Trophoblast cell (in vitro differentiated cells and primary cell): ENCODE measurements around the gene CHKA.

ENCODE experiments used
- DNase-seq, 2 donors: peaks; one replicate each; pipeline ENCODE4 v3.0.0-alpha.2; 2016
- H2AFZ ChIP-seq: 2 replicates; pipeline ENCODE4 v1.6.1; 2013; ENCODE audit warnings: low read length, moderate library complexity, mild to moderate bottlenecking; ENCODE audit not compliant: insufficient read depth, poor library complexity
- H2AK5ac ChIP-seq: 2 replicates; pipeline ENCODE4 v1.6.1; 2013; ENCODE audit warnings: mild to moderate bottlenecking, low read length
- H2BK120ac ChIP-seq: 2 replicates; pipeline ENCODE4 v1.6.1; 2013; ENCODE audit warnings: low read length, mild to moderate bottlenecking, moderate library complexity; ENCODE audit not compliant: insufficient read depth, poor library complexity
- H2BK12ac ChIP-seq: 2 replicates; pipeline ENCODE4 v1.6.1; 2013; ENCODE audit warnings: mild to moderate bottlenecking, low read length, moderate library complexity
- H2BK5ac ChIP-seq: 2 replicates; pipeline ENCODE4 v1.6.1; 2013; ENCODE audit warnings: low read length, low read depth, moderate library complexity, mild to moderate bottlenecking; ENCODE audit not compliant: poor library complexity
- H3K14ac ChIP-seq: 2 replicates; pipeline ENCODE4 v1.6.1; 2013; ENCODE audit warnings: mild to moderate bottlenecking, low read length
- H3K18ac ChIP-seq: 2 replicates; pipeline ENCODE4 v1.6.1; 2013; ENCODE audit warnings: mild to moderate bottlenecking, low read length
- H3K23ac ChIP-seq: 2 replicates; pipeline ENCODE4 v1.6.1; 2013; ENCODE audit warnings: low read length
- H3K27ac ChIP-seq: 2 replicates; pipeline ENCODE4 v1.5.1; 2013; ENCODE audit warnings: low read depth, mild to moderate bottlenecking, inconsistent platforms, low read length, moderate library complexity
- H3K27me3 ChIP-seq: 2 replicates; pipeline ENCODE4 v1.6.1; 2013; ENCODE audit warnings: inconsistent platforms, mild to moderate bottlenecking, low read length, moderate library complexity; ENCODE audit not compliant: insufficient read depth
- H3K36me3 ChIP-seq, 2 experiments: 1 replicate in 1 of 2; 2 replicates in 1 of 2; pipeline ENCODE4 v1.6.1; 2013; ENCODE audit warnings: low read length in 2 of 2, mild to moderate bottlenecking in 2 of 2, moderate library complexity in 1 of 2; ENCODE audit not compliant: insufficient read depth in 2 of 2, control insufficient read depth in 1 of 2
- H3K4ac ChIP-seq: 2 replicates; pipeline ENCODE4 v1.6.1; 2013; ENCODE audit warnings: low read depth, mild to moderate bottlenecking, low read length, moderate library complexity
- H3K4me1 ChIP-seq, 2 experiments: 1 replicate in 1 of 2; 2 replicates in 1 of 2; pipeline ENCODE4 v1.6.1; 2013; ENCODE audit warnings: low read length in 2 of 2, mild to moderate bottlenecking in 2 of 2, moderate library complexity in 1 of 2; ENCODE audit not compliant: insufficient read depth in 2 of 2, control insufficient read depth in 1 of 2
- H3K4me2 ChIP-seq: 2 replicates; pipeline ENCODE4 v1.6.1; 2013; ENCODE audit warnings: inconsistent platforms, mild to moderate bottlenecking, low read length, moderate library complexity
- H3K4me3 ChIP-seq: 2 replicates; pipeline ENCODE4 v1.5.1; 2013; ENCODE audit warnings: mild to moderate bottlenecking, low read depth, low read length, inconsistent platforms
- H3K79me1 ChIP-seq: one replicate; pipeline ENCODE4 v1.6.1; 2013; ENCODE audit warnings: low read length
- H3K79me2 ChIP-seq: 2 replicates; pipeline ENCODE4 v1.6.1; 2013; ENCODE audit warnings: low read length, mild to moderate bottlenecking; ENCODE audit not compliant: control insufficient read depth, insufficient read depth, poor library complexity
- H3K9ac ChIP-seq: 2 replicates; pipeline ENCODE4 v1.6.1; 2013; ENCODE audit warnings: mild to moderate bottlenecking, low read length
- H3K9me3 ChIP-seq: 2 replicates; pipeline ENCODE4 v1.6.1; 2013; ENCODE audit warnings: low read depth, mild to moderate bottlenecking, control low read depth, inconsistent platforms, low read length; ENCODE audit not compliant: insufficient read depth
- H4K12ac ChIP-seq: 2 replicates; pipeline ENCODE4 v1.6.1; 2013; ENCODE audit warnings: low read depth, mild to moderate bottlenecking, low read length, moderate library complexity
- H4K8ac ChIP-seq: 2 replicates; pipeline ENCODE4 v1.6.1; 2013; ENCODE audit warnings: low read depth, mild to moderate bottlenecking, low read length, moderate library complexity
- H4K91ac ChIP-seq: one replicate; pipeline ENCODE4 v1.6.1; 2013; ENCODE audit warnings: low read depth, mild to moderate bottlenecking, low read length, moderate library complexity
- WGBS: extraction: QIAGEN DNeasy Blood & Tissue Kit; methylation state at CpG from one replicate; pipeline ENCODE4 v1.1.7; 2013; ENCODE audit warnings: missing lambda C conversion rate; ENCODE audit not compliant: insufficient read length, insufficient coverage; ENCODE audit errors: extremely low coverage; 5-methylcytosine and 5-hydroxymethylcytosine counted together

The CHKA gene

DNA sequence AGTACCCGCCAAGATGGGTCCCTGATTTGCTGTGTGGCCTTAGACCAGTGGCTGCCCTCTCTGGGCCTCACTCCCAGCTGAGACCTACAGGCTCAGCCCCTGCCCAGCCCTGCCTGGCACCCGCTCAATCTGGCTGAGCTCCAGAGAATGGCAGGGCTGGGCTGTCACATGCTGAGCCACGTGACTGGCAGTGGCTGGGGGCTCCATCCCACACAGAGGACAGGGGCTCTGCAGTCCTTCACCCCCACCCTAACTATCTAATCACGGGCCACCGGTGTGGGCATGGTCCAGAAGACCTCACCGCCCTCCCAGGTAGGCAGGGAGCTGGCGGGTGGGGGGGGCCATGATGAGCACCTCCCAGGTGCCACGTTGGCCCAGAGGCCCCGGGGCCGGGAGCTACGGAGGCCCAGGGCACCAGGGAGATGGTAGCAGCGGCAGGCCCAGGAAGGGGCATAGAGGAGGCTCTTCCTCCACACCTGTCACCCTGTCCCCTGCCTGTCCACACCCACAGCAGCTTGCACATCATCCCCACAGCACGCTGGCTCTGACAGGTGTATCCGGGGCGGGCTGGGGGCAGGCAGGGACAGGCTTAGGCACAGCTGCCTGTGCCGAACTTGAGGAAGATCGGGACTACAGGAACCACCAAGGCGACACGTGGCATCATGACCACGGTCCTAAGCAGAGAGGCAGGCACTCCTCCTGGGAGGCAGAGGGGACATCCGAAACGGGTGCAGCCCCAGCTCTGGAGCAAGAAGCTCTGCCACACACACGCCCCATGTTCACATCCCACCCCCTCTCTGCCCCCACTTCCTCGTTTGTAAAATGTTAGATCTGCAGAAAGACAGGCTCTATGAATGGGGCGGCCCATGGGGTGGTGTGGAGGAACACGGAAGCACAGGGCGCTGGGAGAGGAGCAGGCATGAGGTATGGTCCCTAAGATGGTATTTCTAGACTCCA lies 112.5 kb downstream of the CHKA start:
- peak overlapping the region; percentile 14 for H2AK5ac ChIP-seq
- H3K4ac ChIP-seq = no peak overlapping the region
- H3K36me3 ChIP-seq = no peaks in the 10 kb centered on the region
- H3K27ac ChIP-seq = no peak overlapping the region
- H4K12ac ChIP-seq = no peak overlapping the region
- H3K79me2 ChIP-seq = peaks cover 5% of the 10 kb centered on the region
- no peak overlapping the region for H3K4me3 ChIP-seq
- H3K4me2 ChIP-seq = no peak overlapping the region
- DNase-seq = peak in 1 of 2 donors; percentile 21
- H2BK12ac ChIP-seq = no peak overlapping the region
- H2AFZ ChIP-seq = no peak overlapping the region
- H3K9ac ChIP-seq = no peak overlapping the region
- no peak overlapping the region for H4K8ac ChIP-seq
- H3K27me3 ChIP-seq = no peaks in the 10 kb centered on the region
- WGBS = no CpG with 5 or more reads among the region's 27 CpGs
- H4K91ac ChIP-seq = no peak overlapping the region
- H2BK120ac ChIP-seq = no peak overlapping the region
- peaks cover 21 to 31% of the 10 kb centered on the region in 2 experiments for H3K4me1 ChIP-seq
- no peak overlapping the region for H3K14ac ChIP-seq
- no peak overlapping the region for H3K23ac ChIP-seq
- H3K79me1 ChIP-seq = peaks cover 21% of the 10 kb centered on the region
- no peak overlapping the region for H3K18ac ChIP-seq
- H3K9me3 ChIP-seq = peaks cover 1% of the 10 kb centered on the region
- no peak overlapping the region for H2BK5ac ChIP-seq

DNA sequence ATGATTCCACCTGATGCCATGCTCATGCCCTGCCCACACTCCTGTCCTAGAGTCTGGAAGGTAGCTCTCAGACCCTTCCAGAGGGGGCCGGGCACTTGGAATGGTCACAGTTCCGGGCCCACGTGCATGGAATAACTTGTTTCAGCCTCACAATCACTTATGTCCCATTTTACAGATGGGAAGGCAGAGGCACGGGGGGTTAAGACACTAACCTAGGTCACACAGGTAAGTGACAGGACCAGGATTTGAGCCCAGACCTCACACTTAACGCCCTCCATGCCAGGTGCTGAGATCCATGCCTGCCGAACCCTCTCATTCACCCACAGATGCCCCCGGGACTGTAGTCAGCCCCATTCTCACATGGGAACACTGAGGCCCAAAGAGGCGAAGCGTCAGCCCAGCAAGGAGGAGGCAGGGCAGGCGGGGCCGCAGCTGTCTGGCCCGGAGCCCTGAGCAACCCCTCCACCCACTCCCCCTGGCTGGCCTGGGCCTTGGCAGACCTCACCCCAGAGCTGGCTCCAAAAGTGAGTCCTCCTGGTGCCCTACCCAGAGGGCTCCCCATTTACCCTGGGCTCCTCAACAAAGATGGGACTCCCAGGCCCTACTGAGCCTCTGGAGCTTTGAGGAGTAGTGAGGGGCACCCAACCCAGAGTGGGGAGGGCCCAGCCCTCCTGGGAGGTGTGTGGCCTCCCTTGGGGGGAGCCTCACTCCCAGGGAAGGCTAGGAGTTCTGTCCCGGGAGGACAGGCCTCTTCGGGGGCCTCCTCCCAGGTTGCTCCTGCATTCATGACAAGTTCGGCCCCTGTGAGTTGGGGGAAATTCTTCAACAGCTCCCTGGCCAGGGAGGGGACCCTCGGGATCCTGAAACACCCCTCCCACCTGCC lies 113.4 kb downstream of the CHKA start:
- H3K4me2 ChIP-seq = no peak overlapping the region
- H3K18ac ChIP-seq = no peak overlapping the region
- no peak overlapping the region for H4K8ac ChIP-seq
- H3K27me3 ChIP-seq = no peaks in the 10 kb centered on the region
- peaks cover 14 to 31% of the 10 kb centered on the region in 2 experiments for H3K4me1 ChIP-seq
- H3K4ac ChIP-seq = no peak overlapping the region
- WGBS = no CpG with 5 or more reads among the region's 16 CpGs
- H3K14ac ChIP-seq = no peak overlapping the region
- no peak overlapping the region for H2AK5ac ChIP-seq
- H2BK12ac ChIP-seq = no peak overlapping the region
- DNase-seq = no peak
- H3K23ac ChIP-seq = no peak overlapping the region
- peaks cover 15% of the 10 kb centered on the region for H3K79me1 ChIP-seq
- no peak overlapping the region for H2BK5ac ChIP-seq
- no peak overlapping the region for H3K9ac ChIP-seq
- H3K4me3 ChIP-seq = no peak overlapping the region
- no peak overlapping the region for H2BK120ac ChIP-seq
- no peaks in the 10 kb centered on the region for H3K36me3 ChIP-seq
- H3K79me2 ChIP-seq = peaks cover 3% of the 10 kb centered on the region
- no peak overlapping the region for H3K27ac ChIP-seq
- no peak overlapping the region for H2AFZ ChIP-seq
- no peak overlapping the region for H4K91ac ChIP-seq
- H3K9me3 ChIP-seq = peaks cover 1% of the 10 kb centered on the region
- no peak overlapping the region for H4K12ac ChIP-seq

- no peak overlapping the region for H3K18ac ChIP-seq
- H2BK120ac ChIP-seq = no peak overlapping the region
- no peak overlapping the region for H4K91ac ChIP-seq
- H3K27me3 ChIP-seq = no peaks in the 10 kb centered on the region
- no peak for DNase-seq
- H2AK5ac ChIP-seq = no peak overlapping the region
- H3K36me3 ChIP-seq = no peaks in the 10 kb centered on the region
- no peak overlapping the region for H4K8ac ChIP-seq
- no CpG with 5 or more reads among the region's 7 CpGs for WGBS
- no peak overlapping the region for H2BK12ac ChIP-seq
- H3K79me1 ChIP-seq = peaks cover 10% of the 10 kb centered on the region
- H3K4me2 ChIP-seq = no peak overlapping the region
- no peak overlapping the region for H4K12ac ChIP-seq
- no peak overlapping the region for H3K9ac ChIP-seq
- no peak overlapping the region for H3K4me3 ChIP-seq
- H3K4me1 ChIP-seq = peaks cover 9 to 23% of the 10 kb centered on the region in 2 experiments
- H3K4ac ChIP-seq = no peak overlapping the region
- H2AFZ ChIP-seq = no peak overlapping the region
- no peak overlapping the region for H3K23ac ChIP-seq
- H3K9me3 ChIP-seq = peaks cover 1% of the 10 kb centered on the region
- H3K79me2 ChIP-seq = no peaks in the 10 kb centered on the region
- no peak overlapping the region for H2BK5ac ChIP-seq
- no peak overlapping the region for H3K27ac ChIP-seq
- no peak overlapping the region for H3K14ac ChIP-seq
These were observed 114.5 kb downstream of the CHKA start for GRCh38 chr11:68006606-68007166.

DNA sequence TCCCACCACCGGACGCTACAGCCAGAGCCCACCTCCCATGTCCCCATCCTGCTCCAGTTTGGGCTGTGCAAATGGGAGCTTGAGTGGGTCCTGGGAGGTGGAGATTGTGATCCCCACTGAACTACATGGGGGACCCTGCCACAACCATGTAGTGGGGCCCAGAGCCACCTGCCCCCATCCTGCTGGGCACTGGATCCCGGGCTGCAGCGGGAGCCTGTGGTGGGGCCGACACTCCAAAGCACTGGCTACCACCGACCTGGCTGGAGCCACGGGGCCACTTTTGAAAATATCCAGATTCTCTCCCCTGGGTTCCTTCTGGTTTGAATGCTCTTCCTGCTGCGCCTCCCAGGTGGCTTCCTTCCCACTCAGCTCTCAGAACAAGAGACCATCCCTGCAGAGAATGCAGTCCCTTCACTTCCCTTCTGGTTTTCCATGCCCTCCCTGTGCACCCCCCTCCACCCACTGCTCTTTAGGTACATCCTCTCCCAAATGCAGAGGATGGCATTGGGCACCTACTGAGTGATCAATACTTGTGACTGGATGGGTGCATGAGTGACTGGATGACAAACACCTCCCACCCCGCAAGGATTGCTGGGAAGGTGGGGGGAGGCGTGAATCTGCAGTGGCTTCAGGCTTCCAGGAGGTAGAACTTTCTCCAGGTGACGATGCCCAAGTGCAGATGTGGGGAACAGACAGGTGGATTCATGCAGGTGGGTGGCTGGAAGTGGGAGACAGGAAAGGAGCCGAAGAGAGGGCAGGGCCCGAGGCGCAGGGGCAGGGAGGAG lies 116.4 kb downstream of the CHKA start:
- no CpG with 5 or more reads among the region's 14 CpGs for WGBS
- no peak overlapping the region for H3K23ac ChIP-seq

More for the DNA sequence above, 116.4 kb downstream of the CHKA start:
- Histone ChIP-seq H2BK120ac (no peak overlapping the region), H3K27me3 (no peaks in the 10 kb centered on the region), H4K12ac (no peak overlapping the region), H3K14ac (no peak overlapping the region), H4K8ac (no peak overlapping the region), H3K4ac (no peak overlapping the region), H3K36me3 (no peaks in the 10 kb centered on the region), H2BK5ac (no peak overlapping the region), H3K4me1 (peaks cover 0 to 12% of the 10 kb centered on the region in 2 experiments), H3K79me1 (peaks cover 2% of the 10 kb centered on the region), H3K27ac (no peak overlapping the region), H2BK12ac (no peak overlapping the region), H2AK5ac (peak overlapping the region; percentile 17), H3K9ac (no peak overlapping the region), H3K18ac (no peak overlapping the region), H3K9me3 (peaks cover 1% of the 10 kb centered on the region), H4K91ac (no peak overlapping the region), H3K79me2 (no peaks in the 10 kb centered on the region), H3K4me3 (peak overlapping the region; percentile 74), H2AFZ (no peak overlapping the region), H3K4me2 (peak overlapping the region; percentile 77)
- DNase-seq = no peak
